ENCODE data around the gene PPP2R3A. TPM values are rescaled to one million over a fixed set of nuclear protein-coding genes. Genes with fewer than 3 reads are reported as not detected.

Gene PPP2R3A
- total and polyA plus RNA-seq, 2 of the 4 experiments (the other 2 are of a cell fraction): 11.3 to 37.3 TPM

DNA sequence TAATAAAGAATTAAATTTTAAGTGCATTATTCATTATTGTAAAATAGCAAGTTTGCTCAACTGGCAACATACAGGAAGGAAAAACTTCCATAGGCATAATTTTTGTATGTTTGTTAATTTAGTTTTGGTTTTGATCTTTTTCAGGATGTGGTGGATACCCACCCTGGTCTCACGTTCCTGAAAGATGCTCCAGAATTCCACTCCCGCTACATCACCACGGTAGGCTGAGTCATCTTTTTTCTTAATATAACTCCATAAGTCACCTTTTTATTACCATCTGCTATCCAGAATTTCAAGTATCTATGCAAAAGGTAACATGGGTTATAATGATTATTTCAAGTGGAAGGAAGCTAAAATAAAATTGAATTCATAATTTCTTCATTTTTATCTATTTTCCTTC is 104.8 kb downstream of the PPP2R3A start:
- H3K9ac ChIP-seq (ENCODE audit: low read depth, low read length): no peak overlapping the region

More for the DNA sequence above, 104.8 kb downstream of the PPP2R3A start:
- in situ Hi-C loops (cut with MboI; ENCODE audit: low sequenced_read_pairs): loop anchor here (5.0 to 10.0 kb wide), 4 partner anchors 184 to 952 kb away; partner anchors contain the start of genes PCCB and STAG1
- Histone ChIP-seq H2BK120ac (ENCODE audit: low read depth, low read length) (no peak overlapping the region), H3K27ac (ENCODE audit: insufficient read depth, low read length) (no peak overlapping the region), H3K27me3 (ENCODE audit: control insufficient read depth, insufficient read depth, low read length) (no peaks in the 10 kb centered on the region), H3K36me3 (ENCODE audit: control insufficient read depth, insufficient read depth, low read length) (peaks cover 3% of the 10 kb centered on the region; the same call in 1 of the 2 replicates), H3K4me3 (ENCODE audit: insufficient read depth, low read depth, low read length) (no peak overlapping the region), H2BK15ac (ENCODE audit: low read depth, low read length) (no peak overlapping the region), H2AFZ (replicated peaks; ENCODE audit: low read length, poor library complexity) (no peak overlapping the region), H4K91ac (ENCODE audit: insufficient read depth, low read depth, low read length) (no peak overlapping the region), H3K4me2 (ENCODE audit: low read depth, low read length) (no peak overlapping the region; the same call in 1 of the 2 replicates), H3K4me1 (ENCODE audit: control insufficient read depth, insufficient read depth, low read length) (peaks cover 8% of the 10 kb centered on the region), H3K18ac (ENCODE audit: low read depth, low read length) (no peak overlapping the region), H4K20me1 (ENCODE audit: insufficient read depth, low read length) (no peaks in the 10 kb centered on the region), H2BK5ac (ENCODE audit: low read depth, low read length, poor library complexity, severe bottlenecking) (peak overlapping the region; percentile 93), H4K5ac (ENCODE audit: low read depth, low read length) (no peak overlapping the region), H2BK20ac (ENCODE audit: low read depth, low read length) (no peak overlapping the region), H3K56ac (ENCODE audit: extremely low read depth, insufficient read depth, low read length) (no peak overlapping the region), H3K4ac (ENCODE audit: low read depth, low read length) (no peak overlapping the region), H3K79me1 (ENCODE audit: low read depth in 1 of 2, low read length in 2 of 2) (peaks cover 5 to 10% of the 10 kb centered on the region in 2 experiments; a peak in 3 of 4 replicates), H3K9me3 (ENCODE audit: control insufficient read depth, insufficient read depth, low read length) (no peaks in the 10 kb centered on the region), H2AK9ac (replicated peaks; ENCODE audit: low read depth, low read length, poor library complexity) (no peak overlapping the region), H3K14ac (replicated peaks; ENCODE audit: low read depth, low read length) (no peak overlapping the region), H3K9me1 (ENCODE audit: insufficient read depth, low read length) (peaks cover 3% of the 10 kb centered on the region; the same call in 1 of the 2 replicates), H3K23ac (ENCODE audit: low read depth, low read length) (no peak overlapping the region), H2AK5ac (ENCODE audit: low read depth, low read length) (no peak overlapping the region), H4K8ac (ENCODE audit: low read depth in 2 of 2, low read length in 2 of 2) (peak overlapping the region in 1 of 2 experiments; percentile 74; a peak in 1 of 4 replicates)
- BruUV-seq (replicated peaks): no TSS peak
- ATAC-seq (ENCODE audit: low read depth): peak; percentile 46
- dilution Hi-C loops (cut with HindIII; ENCODE audit: low sequenced_read_pairs, unreplicated experiment): no loop called here
- CTCF ChIA-PET: interaction anchor here (0.6 to 1.5 kb wide), 6 partner anchors 101 to 962 kb away, joined by 3 to 7 read pairs (median 4); partner anchors contain the start of gene STAG1
- intact Hi-C loops (cut with micrococcal nuclease): loop anchor here (10.0 kb wide), 2 partner anchors 324 to 474 kb away; no protein-coding TSS in a partner anchor
- DNase-seq: peak; percentile 92
- TF ChIP-seq BHLHE40 (IDR thresholded peaks at IDR 0.05; ENCODE audit: low read depth, low read length) (peak; percentile 92), CHD1 (IDR thresholded peaks at IDR 0.05; ENCODE audit: low read depth, low read length) (no peak), MAFK (IDR thresholded peaks at IDR 0.05; ENCODE audit: low read depth, low read length) (0 out of 2 replicates have a peak, but pooled peaks have one; percentile 58), FOS (IDR thresholded peaks at IDR 0.05; ENCODE audit: low read depth, low read length) (peak; percentile 59; the same call in 1 of the 2 replicates)
- WGBS, 2 experiments (ENCODE audit: extremely low coverage in 2 of 2, insufficient read length in 1 of 2): no CpG with 5 or more reads among the region's 3 CpGs
- POLR2A ChIA-PET (ENCODE audit: unreplicated experiment): no interaction called here
